ENCODE results near the gene MYBPHL.

DNA sequence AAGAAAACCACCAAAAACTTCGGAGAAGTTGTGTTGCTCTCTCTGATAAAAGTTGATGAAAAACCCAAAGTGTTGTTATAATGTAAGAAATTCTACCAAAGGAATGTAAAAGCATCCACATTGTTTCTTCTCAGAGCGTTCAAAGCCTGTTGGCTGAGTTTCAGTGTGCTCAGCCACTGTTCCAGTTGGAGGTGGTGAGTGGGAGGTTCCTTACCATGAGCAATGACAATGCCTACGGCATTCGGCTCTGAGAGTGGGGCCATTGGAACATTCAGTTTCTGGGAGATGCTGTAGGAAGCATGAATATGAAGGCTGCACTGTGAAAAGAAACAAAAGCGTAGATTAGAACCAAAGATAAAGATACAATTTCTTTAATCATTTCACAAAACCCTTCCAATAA is 20.5 kb upstream of the MYBPHL start:
- TF ChIP-seq, protein P1, sequence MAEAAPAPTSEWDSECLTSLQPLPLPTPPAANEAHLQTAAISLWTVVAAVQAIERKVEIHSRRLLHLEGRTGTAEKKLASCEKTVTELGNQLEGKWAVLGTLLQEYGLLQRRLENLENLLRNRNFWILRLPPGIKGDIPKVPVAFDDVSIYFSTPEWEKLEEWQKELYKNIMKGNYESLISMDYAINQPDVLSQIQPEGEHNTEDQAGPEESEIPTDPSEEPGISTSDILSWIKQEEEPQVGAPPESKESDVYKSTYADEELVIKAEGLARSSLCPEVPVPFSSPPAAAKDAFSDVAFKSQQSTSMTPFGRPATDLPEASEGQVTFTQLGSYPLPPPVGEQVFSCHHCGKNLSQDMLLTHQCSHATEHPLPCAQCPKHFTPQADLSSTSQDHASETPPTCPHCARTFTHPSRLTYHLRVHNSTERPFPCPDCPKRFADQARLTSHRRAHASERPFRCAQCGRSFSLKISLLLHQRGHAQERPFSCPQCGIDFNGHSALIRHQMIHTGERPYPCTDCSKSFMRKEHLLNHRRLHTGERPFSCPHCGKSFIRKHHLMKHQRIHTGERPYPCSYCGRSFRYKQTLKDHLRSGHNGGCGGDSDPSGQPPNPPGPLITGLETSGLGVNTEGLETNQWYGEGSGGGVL (tag by site-specific recombination; IDR thresholded peaks at IDR 0.05): no peak
- TF ChIP-seq, protein P2, sequence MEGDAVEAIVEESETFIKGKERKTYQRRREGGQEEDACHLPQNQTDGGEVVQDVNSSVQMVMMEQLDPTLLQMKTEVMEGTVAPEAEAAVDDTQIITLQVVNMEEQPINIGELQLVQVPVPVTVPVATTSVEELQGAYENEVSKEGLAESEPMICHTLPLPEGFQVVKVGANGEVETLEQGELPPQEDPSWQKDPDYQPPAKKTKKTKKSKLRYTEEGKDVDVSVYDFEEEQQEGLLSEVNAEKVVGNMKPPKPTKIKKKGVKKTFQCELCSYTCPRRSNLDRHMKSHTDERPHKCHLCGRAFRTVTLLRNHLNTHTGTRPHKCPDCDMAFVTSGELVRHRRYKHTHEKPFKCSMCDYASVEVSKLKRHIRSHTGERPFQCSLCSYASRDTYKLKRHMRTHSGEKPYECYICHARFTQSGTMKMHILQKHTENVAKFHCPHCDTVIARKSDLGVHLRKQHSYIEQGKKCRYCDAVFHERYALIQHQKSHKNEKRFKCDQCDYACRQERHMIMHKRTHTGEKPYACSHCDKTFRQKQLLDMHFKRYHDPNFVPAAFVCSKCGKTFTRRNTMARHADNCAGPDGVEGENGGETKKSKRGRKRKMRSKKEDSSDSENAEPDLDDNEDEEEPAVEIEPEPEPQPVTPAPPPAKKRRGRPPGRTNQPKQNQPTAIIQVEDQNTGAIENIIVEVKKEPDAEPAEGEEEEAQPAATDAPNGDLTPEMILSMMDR (tag by site-specific recombination; IDR thresholded peaks at IDR 0.05): no peak

Data from HEK293 (cell line).